HG02763 (cell line): ENCODE measurements around the gene WDR31.
"Not testable (repeated sequence)": the region's sequence is repeated elsewhere in the genome, so short reads cannot be mapped to it uniquely, and the experiment has no call there.

Experiments used
- ATAC-seq: cut with Tn5 transposase; IDR thresholded peaks from one replicate; pipeline ENCODE4 v1.9.1; 2021; ENCODE audit warnings: mild to moderate bottlenecking, moderate library complexity; ENCODE audit not compliant: unreplicated experiment

WDR31 gene

GRCh38 chr9:113368982-113369854 is 29.1 kb upstream of the WDR31 start:
- no peak for ATAC-seq

DNA sequence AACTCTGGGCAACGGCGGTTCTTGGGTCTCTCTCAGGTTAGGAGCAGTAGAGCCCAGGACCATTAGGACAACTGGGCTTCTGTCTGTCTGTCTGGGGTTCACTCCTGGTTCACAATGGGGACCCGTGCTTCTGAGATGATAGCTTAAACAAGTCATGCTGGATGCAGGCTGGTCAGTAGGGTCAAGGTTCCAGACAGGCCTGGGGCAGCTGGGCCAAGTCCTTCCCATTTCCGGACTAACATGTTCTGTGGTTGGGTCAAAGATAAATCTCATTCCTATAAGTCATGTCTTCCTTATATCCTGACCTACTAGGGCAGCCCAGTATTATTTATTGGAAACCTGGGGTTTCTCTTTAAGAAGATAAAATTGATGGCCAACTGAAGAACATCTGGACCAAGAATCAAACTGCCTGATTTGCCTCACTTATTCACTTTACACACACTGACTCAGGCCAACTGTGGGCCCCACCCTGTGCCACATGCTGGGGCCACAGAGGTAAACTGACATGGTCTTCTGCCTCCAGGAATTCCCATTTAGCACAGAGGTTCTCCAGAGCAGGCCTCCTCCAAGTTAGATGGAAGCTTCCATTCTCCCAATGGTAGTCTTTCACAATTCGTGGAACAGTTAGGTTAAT is 28.4 kb upstream of the WDR31 start:
- ATAC-seq = no peak

- not testable (repeated sequence) for ATAC-seq
These were observed 25.6 kb upstream of the WDR31 start for GRCh38 chr9:113365652-113366051.

- ATAC-seq = no peak
These were observed 24.9 kb upstream of the WDR31 start for GRCh38 chr9:113364951-113365350.

DNA sequence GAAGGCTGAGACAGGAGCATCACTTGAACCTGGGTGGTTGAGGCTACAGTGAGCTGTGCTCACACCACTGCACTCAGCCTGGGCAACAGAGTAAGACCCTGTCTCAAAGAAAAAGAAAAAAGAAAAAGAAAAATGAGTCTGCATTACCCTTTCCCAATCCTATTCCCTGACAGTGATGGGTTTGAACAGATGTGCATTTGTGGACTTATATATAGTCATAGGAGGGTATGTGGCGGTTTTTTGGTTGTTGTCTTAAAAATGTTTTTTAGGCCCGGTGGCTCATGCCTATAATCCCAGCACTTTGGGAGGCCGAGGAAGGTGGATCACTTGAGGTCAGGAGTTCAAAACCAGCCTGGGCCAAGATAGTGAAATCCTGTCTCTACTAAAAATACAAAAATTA is 23.3 kb upstream of the WDR31 start:
- no peak for ATAC-seq

- ATAC-seq = no peak
These were observed 21.4 kb upstream of the WDR31 start for GRCh38 chr9:113361304-113362018.

GRCh38 chr9:113360242-113360842 is 20.3 kb upstream of the WDR31 start:
- no peak for ATAC-seq

GRCh38 chr9:113359385-113359784 is 19.3 kb upstream of the WDR31 start:
- ATAC-seq = no peak

DNA sequence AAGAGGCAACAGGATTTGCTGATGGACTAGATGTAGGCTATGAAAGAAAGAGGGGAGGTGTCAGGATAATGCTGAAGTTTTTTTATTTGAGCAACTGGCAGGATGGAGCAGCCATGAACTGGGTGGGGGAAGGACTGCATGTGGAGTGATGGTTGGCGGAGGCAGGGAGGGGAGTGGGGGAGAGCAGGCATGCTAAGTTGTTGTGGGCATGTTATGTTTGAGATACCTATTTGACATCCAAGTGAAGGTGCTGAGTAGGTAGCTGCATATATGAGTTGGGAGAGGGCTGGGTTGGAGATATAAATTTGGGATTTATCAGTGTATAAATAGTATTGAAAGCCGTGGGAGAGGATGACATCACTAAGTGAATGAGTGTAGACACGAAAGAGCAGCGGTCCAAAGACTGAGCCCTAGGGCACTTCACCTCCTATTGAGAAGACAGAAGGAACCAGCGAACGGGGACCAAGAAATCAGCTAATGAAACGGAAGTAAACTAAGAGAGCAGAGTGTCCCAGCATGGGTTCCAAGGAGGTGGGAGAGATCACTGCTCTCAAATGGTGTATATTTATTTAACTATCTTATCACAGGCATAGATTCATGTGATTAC is 16.7 kb upstream of the WDR31 start:
- no peak for ATAC-seq

DNA sequence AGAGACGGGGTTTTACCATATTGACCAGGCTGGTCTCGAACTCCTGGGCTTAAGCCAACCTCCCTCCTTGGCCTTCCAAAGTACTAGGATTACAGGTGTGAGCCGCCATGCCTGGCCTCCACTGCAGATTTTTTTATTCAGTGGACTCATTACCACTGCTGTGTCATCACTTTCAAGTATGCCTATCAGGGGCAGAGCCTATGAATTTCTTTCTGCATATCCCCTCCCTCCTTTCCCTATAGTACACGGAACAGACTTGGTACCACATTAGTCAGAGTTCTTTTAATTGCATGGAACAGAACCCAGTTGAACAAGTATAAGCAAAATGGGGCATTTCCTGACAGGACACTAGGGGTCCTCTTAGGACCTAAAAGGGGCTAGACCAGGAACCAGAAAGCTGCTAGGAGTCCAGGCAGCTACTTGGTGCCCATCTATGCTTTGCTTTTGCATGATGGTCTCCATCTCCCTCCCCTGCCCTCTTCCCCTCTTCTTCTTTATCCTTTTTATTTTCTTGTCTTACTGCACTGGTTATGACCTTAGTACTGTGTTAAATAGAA is 15.0 kb upstream of the WDR31 start:
- no peak for ATAC-seq

GRCh38 chr9:113352411-113352810 is 12.3 kb upstream of the WDR31 start:
- no peak for ATAC-seq

DNA sequence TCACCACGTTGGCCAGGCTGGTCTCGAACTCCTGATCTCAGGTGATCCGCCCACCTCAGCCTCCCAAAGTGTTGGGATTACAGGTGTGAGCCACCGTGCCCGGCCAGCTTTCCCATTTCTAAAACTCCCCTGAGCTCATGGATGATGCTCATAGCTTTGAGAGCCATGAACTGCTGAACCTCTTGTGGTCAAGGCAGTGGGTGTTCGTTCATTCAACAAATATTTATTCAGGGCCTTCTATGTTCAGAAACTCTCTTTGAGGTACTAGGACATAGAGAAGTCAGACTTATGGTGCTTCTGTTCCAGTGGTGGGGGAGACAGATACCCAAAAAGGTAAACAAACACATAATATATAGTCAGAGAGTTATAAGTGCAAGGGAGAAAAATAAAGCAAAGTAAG is 11.9 kb upstream of the WDR31 start:
- ATAC-seq = no peak

DNA sequence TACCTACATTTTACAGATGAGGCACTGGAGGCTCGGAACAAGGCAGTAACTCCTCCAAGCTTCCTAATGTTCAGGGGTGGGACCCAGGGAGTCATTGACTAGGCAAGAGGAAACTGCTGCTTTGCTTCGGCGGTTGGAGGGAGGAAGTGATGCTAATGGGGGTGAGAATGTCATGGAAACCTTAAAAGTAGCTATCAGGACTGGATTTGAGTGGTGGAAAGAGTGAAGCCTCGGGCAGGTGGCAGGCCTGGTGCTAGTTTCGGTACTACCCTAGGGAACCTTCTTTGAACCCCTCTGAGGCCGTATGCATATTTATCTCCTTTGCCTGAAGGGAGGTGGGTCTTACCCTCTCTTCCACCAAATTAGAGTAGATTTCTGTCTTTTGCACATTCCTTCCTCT is 10.9 kb upstream of the WDR31 start:
- no peak for ATAC-seq

DNA sequence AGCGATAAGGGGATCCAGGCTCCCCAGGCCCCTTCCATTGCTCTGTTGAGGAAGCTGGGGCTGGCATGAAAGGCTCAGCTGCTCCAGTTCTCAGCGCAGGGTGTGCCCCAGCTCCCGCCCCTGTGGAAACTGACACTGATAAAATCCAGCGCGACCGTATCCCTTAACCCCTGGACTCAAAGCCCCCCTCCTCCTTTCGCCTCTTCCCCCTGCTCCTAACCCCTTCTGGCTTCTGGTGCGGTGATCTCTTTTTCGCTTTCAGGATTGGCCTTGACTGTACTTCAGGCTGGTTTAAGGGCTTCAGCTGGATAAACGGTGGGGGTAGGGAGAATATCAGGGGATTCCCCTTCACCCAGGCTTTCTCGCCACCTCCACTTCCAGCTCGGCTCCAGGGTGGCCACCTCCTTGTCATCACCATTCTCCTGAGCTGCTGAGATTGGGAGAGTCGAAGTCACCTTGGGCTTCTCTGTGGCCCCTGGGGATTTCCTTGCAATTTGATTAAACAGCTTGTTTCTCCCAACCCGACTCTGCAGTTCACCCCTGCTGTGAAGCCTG is 10.1 kb upstream of the WDR31 start:
- ATAC-seq = no peak

DNA sequence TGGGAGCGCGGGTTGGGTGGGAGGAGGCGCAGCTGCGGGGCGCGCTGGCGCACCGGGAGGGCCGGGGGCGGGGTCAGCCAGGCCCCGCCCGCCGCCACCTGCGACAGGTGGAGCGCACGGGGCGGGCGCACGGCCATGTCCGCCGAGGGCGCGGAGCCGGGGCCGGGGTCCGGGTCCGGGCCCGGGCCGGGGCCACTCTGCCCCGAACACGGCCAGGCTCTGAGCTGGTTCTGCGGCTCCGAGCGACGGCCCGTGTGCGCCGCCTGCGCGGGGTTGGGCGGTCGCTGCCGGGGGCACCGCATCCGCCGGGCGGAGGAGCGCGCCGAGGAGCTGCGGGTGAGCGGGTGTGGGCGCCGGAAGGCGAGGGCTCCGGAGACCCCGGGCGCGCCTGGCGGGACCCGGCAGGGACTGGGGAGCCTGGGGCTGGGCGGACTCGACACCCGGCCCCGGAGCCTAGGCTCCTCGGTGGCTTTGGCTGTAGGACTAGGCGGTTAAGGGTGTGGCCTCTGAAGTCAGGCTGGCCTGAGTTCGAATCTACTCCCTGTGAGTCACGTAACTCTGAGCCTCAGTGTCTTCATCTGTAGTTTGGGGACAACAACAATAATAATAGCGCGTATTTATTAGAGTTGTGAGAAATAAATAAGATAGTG is 9.5 kb upstream of the WDR31 start, which contains the start of gene BSPRY:
Gene BSPRY, plus strand, starts transcription at position 97 of the 650 bp plus-strand sequence. Its CDS starts 39 bp downstream, at position 136.
- peak; percentile 37 for ATAC-seq

DNA sequence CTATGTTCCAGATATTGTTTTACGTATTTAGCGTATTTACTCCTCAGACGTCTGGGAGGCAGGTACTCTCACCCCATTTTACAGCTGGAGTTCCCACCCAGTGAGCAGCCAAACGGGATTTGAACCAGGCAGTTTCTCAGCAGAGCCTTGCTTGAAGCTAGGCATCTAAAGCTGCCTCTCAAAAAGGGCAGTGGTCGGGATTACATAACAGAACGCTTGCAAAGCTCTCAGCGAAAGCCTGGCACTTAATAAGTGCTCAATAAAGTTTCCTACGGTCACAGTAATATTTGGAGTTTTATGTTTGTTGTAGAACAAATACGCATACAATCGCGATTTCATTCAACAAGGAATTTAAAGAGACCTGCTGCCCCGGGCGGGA is 9.0 kb upstream of the WDR31 start:
- ATAC-seq = no peak

- ATAC-seq = no peak
These were observed 8.4 kb upstream of the WDR31 start for GRCh38 chr9:113348437-113348836.

DNA sequence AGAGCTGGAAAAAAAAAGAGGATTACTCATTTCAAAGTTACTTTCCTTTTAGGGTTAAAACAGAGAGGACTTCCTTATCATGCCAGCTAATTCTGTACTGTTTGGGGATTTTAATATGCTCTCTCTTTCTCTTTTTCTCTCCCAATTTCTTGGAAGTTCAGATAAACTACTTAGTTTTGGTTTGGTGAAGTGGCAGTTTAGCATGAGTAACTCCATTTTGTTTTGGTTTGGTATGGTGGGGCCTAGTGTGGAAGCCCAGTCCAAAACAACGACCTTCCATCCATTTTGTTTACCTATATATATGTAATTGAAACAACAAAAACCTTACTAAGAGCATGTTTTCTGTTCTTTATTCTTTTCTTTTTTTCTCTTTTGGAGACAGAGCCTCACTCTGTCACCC is 5.6 kb upstream of the WDR31 start:
- ATAC-seq = no peak

DNA sequence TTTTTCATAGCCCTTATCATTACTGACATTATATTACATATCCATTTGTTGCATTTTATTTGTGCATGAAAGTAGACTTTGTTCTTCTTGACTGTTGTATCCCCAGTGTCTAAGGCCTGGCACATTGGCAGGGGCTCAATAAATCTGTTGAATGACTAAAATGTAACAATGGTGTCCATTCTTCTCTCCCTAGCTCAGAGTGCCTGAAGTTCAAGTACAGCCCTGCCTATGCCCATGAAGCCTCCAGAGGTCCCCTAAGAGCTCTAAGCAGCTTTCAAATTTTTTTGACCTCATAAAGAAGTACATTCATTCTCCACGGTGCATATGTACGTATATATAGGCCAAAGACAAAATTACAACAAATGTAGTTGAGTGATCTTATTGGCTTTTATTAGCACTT is 5.1 kb upstream of the WDR31 start:
- ATAC-seq = no peak

DNA sequence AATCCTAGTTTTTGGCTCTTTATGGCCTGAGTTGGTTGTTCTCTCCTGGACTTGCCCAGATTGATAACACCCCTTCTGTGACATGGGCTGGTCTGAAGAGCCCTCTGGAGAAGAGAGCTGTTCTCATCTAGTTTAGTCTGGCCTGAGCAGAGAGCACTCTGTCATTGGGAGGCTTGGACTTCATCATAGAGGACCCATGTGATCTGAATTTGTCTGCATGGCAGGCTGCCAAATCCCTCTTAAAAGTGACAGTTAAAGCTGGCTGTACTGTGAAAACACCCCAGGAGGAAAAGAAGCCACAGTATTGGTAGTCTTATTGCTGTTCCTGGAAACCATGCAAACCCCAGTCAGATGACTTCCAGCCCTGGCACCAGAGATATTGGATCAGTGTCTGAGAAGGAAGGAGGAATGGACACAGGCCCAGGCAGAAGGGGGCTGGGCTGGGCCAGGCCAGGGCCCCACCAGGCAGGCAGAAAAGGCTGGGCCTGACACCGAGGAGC is 3.7 kb upstream of the WDR31 start:
- no peak for ATAC-seq
